Neural cell (in vitro differentiated cells): ENCODE data around the gene DNAJC7. TPM values are rescaled to one million over a fixed set of nuclear protein-coding genes. Genes with fewer than 3 reads are reported as not detected.

Experiments used
- H2AFZ ChIP-seq: fragments of 200-600, 300-800 bp; sonication (generic), shearing (Covaris generic); 2 replicates; pipeline ENCODE4 v1.6.0; 2014; ENCODE audit warnings: low read depth, mild to moderate bottlenecking, antibody characterized with exemption, low read length, moderate library complexity
- H3F3A ChIP-seq: fragments of 200-600 bp; shearing (Covaris generic); 2 replicates; pipeline ENCODE4 v1.6.1; 2016; ENCODE audit warnings: mild to moderate bottlenecking, moderate library complexity, mixed read lengths, antibody characterized with exemption, low read length; ENCODE audit not compliant: insufficient read depth, poor library complexity, severe bottlenecking
- H3K27ac ChIP-seq: fragments of 200-600, 300-800 bp; sonication (generic), shearing (Covaris generic); 2 replicates; pipeline ENCODE4 v1.5.1; 2014; ENCODE audit warnings: mild to moderate bottlenecking, low read length, moderate library complexity
- H3K27me3 ChIP-seq: fragments of 300-800, 200-600 bp; sonication (generic), shearing (Covaris generic); 2 replicates; pipeline ENCODE4 v1.6.0; 2014; ENCODE audit warnings: mild to moderate bottlenecking, low read depth, low read length, moderate library complexity; ENCODE audit not compliant: insufficient read depth
- H3K36me3 ChIP-seq: fragments of 300-800, 200-600 bp; sonication (generic), shearing (Covaris generic); 2 replicates; pipeline ENCODE4 v1.5.1; 2014; ENCODE audit warnings: mild to moderate bottlenecking, antibody characterized with exemption, low read length, moderate library complexity; ENCODE audit not compliant: insufficient read depth
- H3K4me2 ChIP-seq: fragments of 300-800, 200-600 bp; sonication (generic), shearing (Covaris generic); 2 replicates; pipeline ENCODE4 v1.6.0; 2014; ENCODE audit warnings: mild to moderate bottlenecking, low read length
- H3K4me3 ChIP-seq: fragments of 300-800, 200-600 bp; sonication (generic), shearing (Covaris generic); 2 replicates; pipeline ENCODE4 v1.5.1; 2014; ENCODE audit warnings: mild to moderate bottlenecking, low read length, moderate library complexity
- H3K79me2 ChIP-seq: fragments of 200-600 bp; shearing (Covaris generic); replicated peaks from 2 replicates; pipeline ENCODE4 v1.6.0; 2014; ENCODE audit warnings: mild to moderate bottlenecking, low read length, moderate library complexity; ENCODE audit not compliant: insufficient read depth
- H3K9ac ChIP-seq: fragments of 300-800, 200-600 bp; sonication (generic), shearing (Covaris generic); 2 replicates; pipeline ENCODE4 v1.6.1; 2016; ENCODE audit warnings: mild to moderate bottlenecking, low read length, mixed read lengths
- H3K9me2 ChIP-seq: fragments of 200-600 bp; shearing (Covaris generic); 2 replicates; pipeline ENCODE4 v1.6.1; 2016; ENCODE audit warnings: mild to moderate bottlenecking, low read length, mixed read lengths; ENCODE audit not compliant: insufficient read depth
- H3K9me3 ChIP-seq: fragments of 200-600, 300-800 bp; sonication (generic), shearing (Covaris generic); 2 replicates; pipeline ENCODE4 v1.6.1; 2016; ENCODE audit warnings: mild to moderate bottlenecking, mixed run types, low read length, moderate library complexity, mixed read lengths
- H4K20me1 ChIP-seq: fragments of 200-600 bp; shearing (Covaris generic); 2 replicates; pipeline ENCODE4 v1.6.1; 2016; ENCODE audit warnings: mild to moderate bottlenecking, mixed run types; ENCODE audit not compliant: insufficient read depth
- EP300 ChIP-seq: fragments of 450-650 bp; conservative IDR thresholded peaks from 2 replicates; pipeline ENCODE4 v1.6.1; 2014; ENCODE audit warnings: antibody characterized with exemption, mild to moderate bottlenecking, moderate library complexity; ENCODE audit not compliant: poor library complexity, severe bottlenecking
- EZH2 ChIP-seq: fragments of 200-600, 300-800 bp; shearing (Covaris generic), sonication (generic); IDR thresholded peaks from 2 replicates; pipeline ENCODE4 v1.6.1; 2014; ENCODE audit warnings: antibody characterized with exemption, low read length, borderline replicate concordance, mild to moderate bottlenecking; ENCODE audit not compliant: insufficient read depth, poor library complexity, severe bottlenecking
- MXI1 ChIP-seq: fragments of 450-650 bp; conservative IDR thresholded peaks from 2 replicates; pipeline ENCODE4 v1.6.1; 2014; ENCODE audit warnings: antibody characterized with exemption, mild to moderate bottlenecking; ENCODE audit not compliant: poor library complexity, severe bottlenecking
- POLR2AphosphoS5 ChIP-seq: IDR thresholded peaks from 2 replicates; pipeline ENCODE4 v1.6.1; 2012
- RAD21 ChIP-seq: fragments of 450-650 bp; conservative IDR thresholded peaks from 2 replicates; pipeline ENCODE4 v1.6.1; 2014; ENCODE audit warnings: antibody characterized with exemption, mild to moderate bottlenecking, moderate library complexity
- SMC3 ChIP-seq: fragments of 450-650 bp; conservative IDR thresholded peaks from 2 replicates; pipeline ENCODE4 v1.6.1; 2014; ENCODE audit warnings: antibody characterized with exemption, mild to moderate bottlenecking, moderate library complexity; ENCODE audit not compliant: poor library complexity
- TAF1 ChIP-seq: IDR thresholded peaks from 2 replicates; pipeline ENCODE4 v1.6.1; 2012; ENCODE audit warnings: low read depth
- polyA plus RNA-seq: library from polyadenylated mRNA; depleted of rRNA; stranded (reverse); fragments of >200 nt; gene quantifications from 2 replicates; pipeline ENCODE4 v1.2.3, GENCODE V29; 2014
- TF ChIP-seq, protein P1 (sequence below): IDR thresholded peaks from 2 replicates; pipeline ENCODE4 v1.6.1; 2012; ENCODE audit warnings: borderline replicate concordance
- TF ChIP-seq, protein P2 (sequence below): fragments of 450-650 bp; IDR thresholded peaks from 2 replicates; pipeline ENCODE4 v1.5.1; 2014; ENCODE audit warnings: antibody characterized with exemption, mild to moderate bottlenecking, moderate library complexity; ENCODE audit not compliant: poor library complexity, severe bottlenecking

The DNAJC7 gene
- polyA plus RNA-seq, 1 donor from 2014 or later: 126 TPM

DNA sequence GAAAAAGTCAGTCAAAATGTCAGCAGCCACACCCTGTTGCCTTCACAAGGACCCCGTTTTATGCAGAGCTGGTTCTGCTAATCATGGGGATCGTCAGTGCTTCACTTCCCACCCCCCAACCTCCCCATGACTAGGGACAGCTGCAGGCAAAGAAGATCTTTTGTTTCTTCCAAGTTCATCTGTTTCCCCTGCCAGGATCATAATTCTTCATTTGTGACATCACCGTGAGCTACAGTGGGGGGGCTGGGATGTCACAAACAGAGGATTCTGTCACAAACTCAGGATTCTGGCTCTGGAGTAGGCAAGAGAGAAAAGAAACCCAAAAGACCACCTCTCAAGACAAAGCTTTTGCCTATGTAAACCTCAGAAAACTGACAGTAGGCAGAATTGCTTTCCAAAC lies 24.7 kb downstream of the DNAJC7 start:
- Histone ChIP-seq H2AFZ (no peak overlapping the region), H3K36me3 (peaks cover 23% of the 10 kb centered on the region), H3F3A (no peaks in the 10 kb centered on the region), H3K27me3 (no peaks in the 10 kb centered on the region), H3K27ac (no peak overlapping the region), H3K9ac (no peak overlapping the region), H3K9me3 (no peaks in the 10 kb centered on the region), H3K79me2 (no peaks in the 10 kb centered on the region), H3K9me2 (no peaks in the 10 kb centered on the region), H4K20me1 (no peaks in the 10 kb centered on the region), H3K4me3 (no peak overlapping the region), H3K4me2 (no peak overlapping the region)
- TF ChIP-seq, protein P1, sequence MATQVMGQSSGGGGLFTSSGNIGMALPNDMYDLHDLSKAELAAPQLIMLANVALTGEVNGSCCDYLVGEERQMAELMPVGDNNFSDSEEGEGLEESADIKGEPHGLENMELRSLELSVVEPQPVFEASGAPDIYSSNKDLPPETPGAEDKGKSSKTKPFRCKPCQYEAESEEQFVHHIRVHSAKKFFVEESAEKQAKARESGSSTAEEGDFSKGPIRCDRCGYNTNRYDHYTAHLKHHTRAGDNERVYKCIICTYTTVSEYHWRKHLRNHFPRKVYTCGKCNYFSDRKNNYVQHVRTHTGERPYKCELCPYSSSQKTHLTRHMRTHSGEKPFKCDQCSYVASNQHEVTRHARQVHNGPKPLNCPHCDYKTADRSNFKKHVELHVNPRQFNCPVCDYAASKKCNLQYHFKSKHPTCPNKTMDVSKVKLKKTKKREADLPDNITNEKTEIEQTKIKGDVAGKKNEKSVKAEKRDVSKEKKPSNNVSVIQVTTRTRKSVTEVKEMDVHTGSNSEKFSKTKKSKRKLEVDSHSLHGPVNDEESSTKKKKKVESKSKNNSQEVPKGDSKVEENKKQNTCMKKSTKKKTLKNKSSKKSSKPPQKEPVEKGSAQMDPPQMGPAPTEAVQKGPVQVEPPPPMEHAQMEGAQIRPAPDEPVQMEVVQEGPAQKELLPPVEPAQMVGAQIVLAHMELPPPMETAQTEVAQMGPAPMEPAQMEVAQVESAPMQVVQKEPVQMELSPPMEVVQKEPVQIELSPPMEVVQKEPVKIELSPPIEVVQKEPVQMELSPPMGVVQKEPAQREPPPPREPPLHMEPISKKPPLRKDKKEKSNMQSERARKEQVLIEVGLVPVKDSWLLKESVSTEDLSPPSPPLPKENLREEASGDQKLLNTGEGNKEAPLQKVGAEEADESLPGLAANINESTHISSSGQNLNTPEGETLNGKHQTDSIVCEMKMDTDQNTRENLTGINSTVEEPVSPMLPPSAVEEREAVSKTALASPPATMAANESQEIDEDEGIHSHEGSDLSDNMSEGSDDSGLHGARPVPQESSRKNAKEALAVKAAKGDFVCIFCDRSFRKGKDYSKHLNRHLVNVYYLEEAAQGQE: no peak
- TF ChIP-seq POLR2AphosphoS5 (no peak), EP300 (no peak), MXI1 (no peak), RAD21 (no peak), TAF1 (no peak), EZH2 (no peak), SMC3 (no peak)
- TF ChIP-seq, protein P2, sequence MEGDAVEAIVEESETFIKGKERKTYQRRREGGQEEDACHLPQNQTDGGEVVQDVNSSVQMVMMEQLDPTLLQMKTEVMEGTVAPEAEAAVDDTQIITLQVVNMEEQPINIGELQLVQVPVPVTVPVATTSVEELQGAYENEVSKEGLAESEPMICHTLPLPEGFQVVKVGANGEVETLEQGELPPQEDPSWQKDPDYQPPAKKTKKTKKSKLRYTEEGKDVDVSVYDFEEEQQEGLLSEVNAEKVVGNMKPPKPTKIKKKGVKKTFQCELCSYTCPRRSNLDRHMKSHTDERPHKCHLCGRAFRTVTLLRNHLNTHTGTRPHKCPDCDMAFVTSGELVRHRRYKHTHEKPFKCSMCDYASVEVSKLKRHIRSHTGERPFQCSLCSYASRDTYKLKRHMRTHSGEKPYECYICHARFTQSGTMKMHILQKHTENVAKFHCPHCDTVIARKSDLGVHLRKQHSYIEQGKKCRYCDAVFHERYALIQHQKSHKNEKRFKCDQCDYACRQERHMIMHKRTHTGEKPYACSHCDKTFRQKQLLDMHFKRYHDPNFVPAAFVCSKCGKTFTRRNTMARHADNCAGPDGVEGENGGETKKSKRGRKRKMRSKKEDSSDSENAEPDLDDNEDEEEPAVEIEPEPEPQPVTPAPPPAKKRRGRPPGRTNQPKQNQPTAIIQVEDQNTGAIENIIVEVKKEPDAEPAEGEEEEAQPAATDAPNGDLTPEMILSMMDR: no peak

DNA sequence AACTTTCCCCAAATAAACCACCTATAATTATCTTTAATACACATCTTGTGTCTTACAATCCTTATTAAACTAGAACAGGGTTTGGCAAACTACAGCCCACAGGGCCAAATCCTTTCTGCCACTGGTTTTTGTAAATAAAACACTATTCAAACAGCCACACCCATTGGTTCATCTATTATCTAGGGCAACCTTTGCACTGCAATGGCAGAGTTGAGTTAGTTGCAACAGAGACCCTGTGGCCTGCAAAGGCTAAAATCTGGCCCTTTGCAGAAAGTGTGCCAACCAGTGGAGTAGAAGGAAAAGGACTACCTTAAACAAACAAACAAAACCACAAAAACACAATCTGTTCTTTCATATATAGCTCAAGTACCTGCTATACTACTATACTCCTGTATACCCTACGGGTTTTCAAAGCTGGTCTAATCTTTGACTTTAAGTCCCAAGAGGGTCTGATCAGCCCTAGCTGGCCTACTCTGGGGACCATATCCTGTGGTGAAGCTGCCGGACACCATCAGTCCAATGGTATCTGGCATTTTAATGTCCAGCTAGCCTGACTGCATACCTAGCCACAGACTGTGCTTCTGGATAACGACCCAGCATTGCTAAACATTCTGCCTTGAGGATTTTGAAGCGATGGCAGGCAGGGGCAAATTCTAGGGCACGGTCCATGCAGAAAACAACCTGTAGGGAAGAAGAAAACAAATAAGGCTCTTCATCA lies 27.4 kb downstream of the DNAJC7 start:
- H3K27ac ChIP-seq: no peak overlapping the region

More for the DNA sequence above, 27.4 kb downstream of the DNAJC7 start:
- Histone ChIP-seq H3K4me2 (no peak overlapping the region), H4K20me1 (no peaks in the 10 kb centered on the region), H3K9me2 (no peaks in the 10 kb centered on the region), H3F3A (no peaks in the 10 kb centered on the region), H3K9me3 (no peaks in the 10 kb centered on the region), H3K36me3 (peaks cover 12% of the 10 kb centered on the region), H3K79me2 (no peaks in the 10 kb centered on the region), H2AFZ (no peak overlapping the region), H3K27me3 (no peaks in the 10 kb centered on the region), H3K9ac (no peak overlapping the region), H3K4me3 (no peak overlapping the region)
- no peak for TF ChIP-seq POLR2AphosphoS5
